ENCODE measurements around the gene TLK1.

- no peak for TF ChIP-seq POLR2A (IDR thresholded peaks at IDR 0.05)
- TF ChIP-seq, protein P1, sequence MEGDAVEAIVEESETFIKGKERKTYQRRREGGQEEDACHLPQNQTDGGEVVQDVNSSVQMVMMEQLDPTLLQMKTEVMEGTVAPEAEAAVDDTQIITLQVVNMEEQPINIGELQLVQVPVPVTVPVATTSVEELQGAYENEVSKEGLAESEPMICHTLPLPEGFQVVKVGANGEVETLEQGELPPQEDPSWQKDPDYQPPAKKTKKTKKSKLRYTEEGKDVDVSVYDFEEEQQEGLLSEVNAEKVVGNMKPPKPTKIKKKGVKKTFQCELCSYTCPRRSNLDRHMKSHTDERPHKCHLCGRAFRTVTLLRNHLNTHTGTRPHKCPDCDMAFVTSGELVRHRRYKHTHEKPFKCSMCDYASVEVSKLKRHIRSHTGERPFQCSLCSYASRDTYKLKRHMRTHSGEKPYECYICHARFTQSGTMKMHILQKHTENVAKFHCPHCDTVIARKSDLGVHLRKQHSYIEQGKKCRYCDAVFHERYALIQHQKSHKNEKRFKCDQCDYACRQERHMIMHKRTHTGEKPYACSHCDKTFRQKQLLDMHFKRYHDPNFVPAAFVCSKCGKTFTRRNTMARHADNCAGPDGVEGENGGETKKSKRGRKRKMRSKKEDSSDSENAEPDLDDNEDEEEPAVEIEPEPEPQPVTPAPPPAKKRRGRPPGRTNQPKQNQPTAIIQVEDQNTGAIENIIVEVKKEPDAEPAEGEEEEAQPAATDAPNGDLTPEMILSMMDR (IDR thresholded peaks at IDR 0.05) = no peak
Observed at GRCh38 chr2:171036532-171036931, 124.2 kb downstream of the TLK1 start.
